SIG-M5 (cell line): Measurements from ENCODE around the gene SNRPA1.

Experiments used
- DNase-seq: peaks from one replicate; lab custom pipeline; 2025; lab: John Stamatoyannopoulos, UW

The SNRPA1 gene

GRCh38 chr15:101318839-101319238, 23.8 kb upstream of the SNRPA1 start:
- DNase-seq, result no peak

- no peak for DNase-seq
Measured at GRCh38 chr15:101318147-101318819, 23.2 kb upstream of the SNRPA1 start.

- no peak for DNase-seq
Measured at GRCh38 chr15:101317336-101317872, 22.4 kb upstream of the SNRPA1 start.

DNA sequence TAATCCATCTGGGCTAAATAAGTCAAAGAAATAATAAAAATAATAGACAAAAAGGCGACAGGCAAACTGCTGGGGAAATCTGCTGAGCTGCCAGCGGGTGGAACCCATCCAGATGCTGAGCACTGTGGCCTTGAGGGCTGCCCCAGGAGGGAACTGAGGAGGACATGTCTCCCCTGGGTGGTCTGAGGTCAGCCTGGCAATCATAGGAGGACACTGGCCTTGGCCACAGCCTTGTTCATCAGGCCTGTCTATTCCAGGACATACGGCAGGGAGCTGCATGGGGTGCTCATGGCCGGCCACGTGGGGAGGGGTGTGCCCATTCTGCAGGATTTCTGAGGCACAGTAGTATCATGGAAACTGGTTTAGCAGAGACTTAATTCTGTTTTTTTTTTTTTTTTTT, 21.5 kb upstream of the SNRPA1 start:
- DNase-seq, result no peak

GRCh38 chr15:101315736-101316135, 20.7 kb upstream of the SNRPA1 start:
- no peak for DNase-seq

- DNase-seq, result no peak
Measured at GRCh38 chr15:101314336-101315125, 19.5 kb upstream of the SNRPA1 start.

GRCh38 chr15:101313041-101313761, 18.2 kb upstream of the SNRPA1 start:
- no peak for DNase-seq

GRCh38 chr15:101310508-101310907, 15.5 kb upstream of the SNRPA1 start:
- DNase-seq, result no peak

GRCh38 chr15:101310161-101310480, 15.1 kb upstream of the SNRPA1 start:
- DNase-seq, result no peak

- no peak for DNase-seq
Measured at GRCh38 chr15:101309436-101310160, 14.6 kb upstream of the SNRPA1 start.

GRCh38 chr15:101308604-101309435, 13.8 kb upstream of the SNRPA1 start:
- no peak for DNase-seq

DNA sequence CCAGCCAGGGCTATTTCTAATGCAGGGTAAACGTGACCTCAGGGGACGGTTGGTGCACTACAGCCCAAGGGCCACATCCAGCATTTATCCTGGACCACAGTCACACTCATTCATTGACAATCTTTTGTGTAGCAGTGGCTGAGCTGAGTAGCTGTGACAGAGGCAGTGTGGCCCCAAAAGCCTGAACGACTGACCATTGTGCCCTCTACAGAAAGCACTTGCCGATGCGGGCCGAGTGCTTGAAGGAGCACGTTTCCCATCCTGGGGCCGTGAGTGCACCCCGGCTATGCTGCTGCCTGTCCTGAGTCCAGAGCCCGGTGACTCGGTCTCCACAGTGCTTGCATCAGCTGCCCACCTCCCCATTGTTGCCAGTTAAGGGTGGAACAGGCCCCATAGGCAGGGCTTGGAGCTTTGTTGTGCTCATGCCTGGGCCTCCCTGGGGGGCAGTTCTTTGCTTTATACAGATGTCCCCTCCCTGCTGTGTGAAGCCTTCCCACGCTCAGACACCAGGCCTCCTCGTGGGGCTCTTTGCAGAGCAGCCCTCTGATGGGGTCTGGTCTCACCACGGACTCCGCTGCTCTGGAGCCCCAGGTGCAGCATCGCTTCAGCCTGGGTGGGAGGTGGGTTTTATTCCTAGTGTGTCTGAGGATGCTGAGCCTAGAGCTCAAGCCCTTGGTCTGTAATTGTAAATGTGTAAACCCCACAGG, 13.0 kb upstream of the SNRPA1 start:
- no peak for DNase-seq

DNA sequence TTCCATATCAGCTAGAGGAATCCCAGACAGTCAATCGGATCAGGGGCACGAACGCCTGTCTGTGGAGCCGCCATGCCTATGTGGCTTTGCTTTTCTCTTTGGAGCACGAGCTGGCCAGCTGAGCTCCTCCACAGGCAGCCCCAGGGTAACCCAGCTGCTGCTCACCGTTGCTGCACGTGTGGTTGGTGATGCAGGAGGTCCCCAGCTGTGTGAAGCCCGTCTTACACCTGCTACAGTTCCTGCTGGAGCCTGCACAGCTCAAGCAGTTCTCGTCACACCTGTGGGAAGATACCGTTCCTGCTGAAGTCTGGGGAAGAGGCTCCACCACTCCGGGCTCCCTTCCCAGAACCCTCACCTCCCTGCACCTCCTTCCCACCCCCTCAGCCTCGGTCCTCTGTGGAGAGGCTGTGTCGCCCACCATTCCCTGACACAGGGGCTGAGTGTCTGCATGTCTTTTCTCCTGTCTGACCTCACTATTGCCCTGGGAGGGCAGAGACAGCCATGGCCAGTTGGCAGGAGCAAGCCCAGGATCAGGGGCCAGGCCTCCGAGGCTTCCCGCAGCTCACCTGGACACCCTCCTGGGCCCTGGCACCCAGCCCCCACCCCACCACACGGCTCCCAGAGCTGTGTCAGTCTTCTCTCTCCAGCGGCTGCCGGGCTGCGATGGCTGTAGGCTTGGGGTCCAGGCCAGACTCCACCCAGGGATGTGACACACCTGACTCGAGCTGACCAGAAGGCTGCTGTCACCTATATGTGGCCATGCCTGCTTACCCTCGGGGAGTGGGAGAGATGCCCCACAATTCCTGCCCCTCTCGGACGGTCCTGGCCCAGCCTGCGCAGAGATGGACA, 12.2 kb upstream of the SNRPA1 start:
- no peak for DNase-seq

- no peak for DNase-seq
Measured at GRCh38 chr15:101306341-101307047, 11.4 kb upstream of the SNRPA1 start.

- DNase-seq, result no peak
Measured at GRCh38 chr15:101305820-101306255, 10.8 kb upstream of the SNRPA1 start.

DNA sequence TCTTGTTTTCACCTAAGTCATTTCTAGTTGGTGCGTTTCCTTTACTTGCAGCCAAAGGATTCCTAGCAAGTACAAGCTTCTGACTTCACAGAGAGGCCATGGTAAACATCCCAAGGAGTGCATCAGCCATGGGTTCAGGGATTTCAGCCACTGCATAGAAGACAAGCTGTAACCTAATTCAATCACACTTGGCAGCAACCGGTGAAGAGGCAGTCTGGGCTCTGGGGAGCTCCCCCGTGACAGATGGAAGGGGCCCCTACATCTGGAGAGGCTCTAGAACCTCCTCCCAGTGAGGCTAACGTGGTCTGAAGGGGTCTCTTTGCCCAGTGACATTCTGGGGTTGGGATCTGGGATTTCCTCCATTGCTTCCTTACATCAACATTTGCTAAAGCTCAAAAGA, 8.4 kb upstream of the SNRPA1 start:
- DNase-seq, result no peak

- DNase-seq, result no peak
Measured at GRCh38 chr15:101296418-101297405, 1.7 kb upstream of the SNRPA1 start.
